Activated CD8-positive, alpha-beta T cell treated with anti-CD3 and anti-CD28 coated beads for 36 hours (primary cell): ENCODE results near the gene PTPN11. TPM values are rescaled to one million over a fixed set of nuclear protein-coding genes. Genes with fewer than 3 reads are reported as not detected.

Source experiments
- ATAC-seq: fragments of 200-7000 bp; cut with Tn5 transposase; one replicate; pipeline ENCODE4 v1.10.0; 2021; ENCODE audit warnings: mild to moderate bottlenecking, moderate library complexity
- CTCF ChIA-PET: fragments of 350-600 bp; sonication (Branson Sonifier 250); formaldehyde crosslinking; loops from one replicate; lab custom pipeline; 2021; ENCODE audit warnings: antibody characterized with exemption; lab: Charles Lee
- POLR2A ChIA-PET: fragments of 350-600 bp; sonication (Branson Sonifier 250); formaldehyde crosslinking; loops from one replicate; lab custom pipeline; 2021; ENCODE audit warnings: antibody characterized with exemption; lab: Charles Lee
- DNase-seq: peaks from one replicate; pipeline ENCODE4 v3.0.0-alpha.2; 2020
- H3K27ac Mint-ChIP-seq: one replicate; pipeline ENCODE4 v1.8.0; 2021; ENCODE audit warnings: mild to moderate bottlenecking, mixed read lengths
- H3K27me3 Mint-ChIP-seq: one replicate; pipeline ENCODE4 v1.8.0; 2021; ENCODE audit warnings: mixed read lengths
- H3K36me3 Mint-ChIP-seq: one replicate; pipeline ENCODE4 v1.8.0; 2021; ENCODE audit warnings: low read depth, mixed read lengths
- H3K4me1 Mint-ChIP-seq: one replicate; pipeline ENCODE4 v1.8.0; 2021; ENCODE audit warnings: low read depth, mixed read lengths
- H3K4me3 Mint-ChIP-seq: one replicate; pipeline ENCODE4 v1.8.0; 2021; ENCODE audit warnings: mild to moderate bottlenecking, moderate library complexity, mixed read lengths
- H3K9me3 Mint-ChIP-seq: one replicate; pipeline ENCODE4 v1.8.0; 2021; ENCODE audit warnings: mixed read lengths
- CTCF ChIP-seq: fragments of 200-600 bp; IDR thresholded peaks from one replicate; pipeline ENCODE4 v1.8.0; 2022; ENCODE audit warnings: antibody characterized with exemption, mild to moderate bottlenecking
- intact Hi-C: fragments of 100-400 bp; cut with micrococcal nuclease; formaldehyde crosslinking; loops from one replicate; pipeline ENCODE4 v1.10.0; 2022
- total RNA-seq, 2 experiments: library from RNA; stranded (reverse); gene quantifications; one replicate each; pipeline ENCODE4 v1.2.3, GENCODE V29; 2021

The PTPN11 gene
- total RNA-seq, 2 experiments from 2014 or later: 131 to 142 TPM

GRCh38 chr12:112488257-112488876 lies 69.6 kb downstream of the PTPN11 start:
- ChIA-PET CTCF (no interaction called here), POLR2A (no interaction called here)
- TF ChIP-seq CTCF: no peak
- intact Hi-C loops: no loop called here
- no peak for ATAC-seq
- Mint-ChIP-seq H3K36me3 (peaks cover 55% of the 10 kb centered on the region), H3K4me3 (no peak overlapping the region), H3K9me3 (no peaks in the 10 kb centered on the region), H3K27ac (no peak overlapping the region), H3K4me1 (no peaks in the 10 kb centered on the region), H3K27me3 (no peaks in the 10 kb centered on the region)
- no peak for DNase-seq

GRCh38 chr12:112489456-112489855 lies 70.7 kb downstream of the PTPN11 start:
- intact Hi-C loops: no loop called here
- ATAC-seq (no peak), DNase-seq (no peak)
- no peak overlapping the region for H3K4me3 Mint-ChIP-seq
- H3K4me1 Mint-ChIP-seq: no peaks in the 10 kb centered on the region
- no peaks in the 10 kb centered on the region for H3K9me3 Mint-ChIP-seq
- CTCF ChIA-PET: interaction anchor here (1.1 kb wide), 1 partner anchor 18 kb away, joined by 3 read pairs; no protein-coding TSS in a partner anchor
- no peaks in the 10 kb centered on the region for H3K27me3 Mint-ChIP-seq
- TF ChIP-seq CTCF: no peak
- H3K27ac Mint-ChIP-seq: no peak overlapping the region
- H3K36me3 Mint-ChIP-seq: peaks cover 53% of the 10 kb centered on the region
- POLR2A ChIA-PET: no interaction called here

- no peaks in the 10 kb centered on the region for H3K9me3 Mint-ChIP-seq
- H3K4me3 Mint-ChIP-seq: no peak overlapping the region
- DNase-seq (peak; percentile 40), ATAC-seq (peak; percentile 85)
- H3K36me3 Mint-ChIP-seq: peaks cover 52% of the 10 kb centered on the region
- TF ChIP-seq CTCF: no peak
- peak overlapping the region; percentile 28 for H3K27ac Mint-ChIP-seq
- ChIA-PET CTCF (no interaction called here), POLR2A (no interaction called here)
- intact Hi-C loops: no loop called here
- peaks cover 16% of the 10 kb centered on the region for H3K4me1 Mint-ChIP-seq
- H3K27me3 Mint-ChIP-seq: no peaks in the 10 kb centered on the region
Observed at GRCh38 chr12:112496496-112496895, 77.7 kb downstream of the PTPN11 start.

GRCh38 chr12:112498580-112498979 lies 79.8 kb downstream of the PTPN11 start:
- Mint-ChIP-seq H3K9me3 (no peaks in the 10 kb centered on the region), H3K27me3 (no peaks in the 10 kb centered on the region), H3K27ac (no peak overlapping the region), H3K4me3 (no peak overlapping the region), H3K36me3 (peaks cover 49% of the 10 kb centered on the region), H3K4me1 (peaks cover 16% of the 10 kb centered on the region)
- ATAC-seq (no peak), DNase-seq (no peak)
- ChIA-PET POLR2A (no interaction called here), CTCF (no interaction called here)
- intact Hi-C loops: no loop called here
- TF ChIP-seq CTCF: no peak

GRCh38 chr12:112503512-112503911 lies 84.8 kb downstream of the PTPN11 start:
- Mint-ChIP-seq H3K36me3 (peaks cover 54% of the 10 kb centered on the region), H3K4me1 (no peaks in the 10 kb centered on the region), H3K9me3 (no peaks in the 10 kb centered on the region), H3K27ac (peak overlapping the region; percentile 16), H3K27me3 (no peaks in the 10 kb centered on the region), H3K4me3 (no peak overlapping the region)
- CTCF ChIA-PET: no interaction called here
- POLR2A ChIA-PET: no interaction called here
- intact Hi-C loops: no loop called here
- no peak for TF ChIP-seq CTCF
- ATAC-seq: no peak
- no peak for DNase-seq
